Tibial nerve (tissue), 4 donors: ENCODE results near the gene TNFAIP8L2. TPM values are rescaled to one million over a fixed set of nuclear protein-coding genes. Genes with fewer than 3 reads are reported as not detected.
A peak's percentile ranks its signal among the peaks of the same experiment; 100 is the strongest.
"Not testable (repeated sequence)": the region's sequence is repeated elsewhere in the genome, so short reads cannot be mapped to it uniquely, and the experiment has no call there.

Experiments used
- DNase-seq, 2 donors: peaks; one replicate each; pipeline ENCODE4 v3.0.0-alpha.2; 2019; ENCODE audit warnings: low spot score in 2 of 2
- H3K27ac ChIP-seq, 4 donors: fragments of 200-600 bp; sonication (generic) in 3 of 4; one replicate each; pipeline ENCODE4 v1.5.1; 2017 to 2019; ENCODE audit warnings: mild to moderate bottlenecking in 1 of 4
- H3K27me3 ChIP-seq, 2 donors: fragments of 200-600 bp; sonication (generic) in 1 of 2; one replicate each; pipeline versions ENCODE4 v1.5.1 to v1.6.0; 2017 to 2019
- H3K36me3 ChIP-seq, 3 donors: fragments of 200-600 bp; sonication (generic); one replicate each; pipeline ENCODE4 v1.5.1; 2018 to 2019
- H3K4me1 ChIP-seq, 4 donors: fragments of 200-600 bp; sonication (generic) in 3 of 4; one replicate each; pipeline ENCODE4 v1.5.1; 2017 to 2019
- H3K4me3 ChIP-seq, 4 donors: fragments of 200-600 bp; sonication (generic) in 3 of 4; one replicate each; pipeline ENCODE4 v1.5.1; 2017 to 2019; ENCODE audit warnings: mild to moderate bottlenecking in 1 of 4, moderate library complexity in 1 of 4
- H3K9me3 ChIP-seq, 4 donors: fragments of 200-600 bp; sonication (generic) in 3 of 4; one replicate each; pipeline ENCODE4 v1.5.1; 2017 to 2019
- EP300 ChIP-seq, 2 donors: sonication (generic); formaldehyde crosslinking; IDR thresholded peaks; one replicate each; pipeline ENCODE4 v1.6.1; 2017; ENCODE audit warnings: antibody characterized with exemption in 2 of 2, mild to moderate bottlenecking in 1 of 2
- POLR2A ChIP-seq, 2 donors: fragments of 450-650 bp; IDR thresholded peaks; one replicate each; pipeline ENCODE4 v1.6.1; 2017; ENCODE audit warnings: antibody characterized with exemption in 2 of 2, mild to moderate bottlenecking in 2 of 2, moderate library complexity in 2 of 2
- WGBS, 2 donors: methylation state at CpG; one replicate each; pipeline ENCODE4 v1.1.5; 2018; 5-methylcytosine and 5-hydroxymethylcytosine counted together
- total RNA-seq, 4 donors: library from RNA; depleted of rRNA; stranded (reverse); fragments of >200 nt; gene quantifications; one replicate each; pipeline ENCODE4 v1.1.0, GENCODE V29; 2016
- TF ChIP-seq, protein P1 (sequence below), 5 experiments: fragments of 200-600 bp in 3 of 5; fragments of 450-650 bp in 2 of 5; sonication (generic) in 3 of 5; IDR thresholded peaks; one replicate each; pipeline ENCODE4 v1.5.1; 2016 to 2019; ENCODE audit warnings: antibody characterized with exemption in 5 of 5, mild to moderate bottlenecking in 3 of 5, moderate library complexity in 2 of 5

The TNFAIP8L2 gene
- total RNA-seq, 4 donors from 2014 or later, result 4.4 to 12.9 (median 8.6) TPM

GRCh38 chr1:151184211-151184610 is 27.8 kb downstream of the TNFAIP8L2 start:
- no peak for DNase-seq
- H3K27ac ChIP-seq, result no peak overlapping the region

GRCh38 chr1:151187205-151187604 is 30.8 kb downstream of the TNFAIP8L2 start:
- Histone ChIP-seq H3K9me3 (no peaks in the 10 kb centered on the region), H3K27ac (no peak overlapping the region), H3K27me3 (no peaks in the 10 kb centered on the region), H3K4me3 (no peak overlapping the region), H3K4me1 (peaks cover 4 to 36% (median 22%) of the 10 kb centered on the region in 4 donors), H3K36me3 (peaks cover 3 to 38% (median 18%) of the 10 kb centered on the region in 3 donors)
- DNase-seq, result no peak
- WGBS, 2 donors, result 73% methylated on average over 1 of the region's 1 CpG
- no peak for TF ChIP-seq EP300 (IDR thresholded peaks at IDR 0.05)
- no peak for TF ChIP-seq POLR2A (IDR thresholded peaks at IDR 0.05)
- TF ChIP-seq, protein P1, sequence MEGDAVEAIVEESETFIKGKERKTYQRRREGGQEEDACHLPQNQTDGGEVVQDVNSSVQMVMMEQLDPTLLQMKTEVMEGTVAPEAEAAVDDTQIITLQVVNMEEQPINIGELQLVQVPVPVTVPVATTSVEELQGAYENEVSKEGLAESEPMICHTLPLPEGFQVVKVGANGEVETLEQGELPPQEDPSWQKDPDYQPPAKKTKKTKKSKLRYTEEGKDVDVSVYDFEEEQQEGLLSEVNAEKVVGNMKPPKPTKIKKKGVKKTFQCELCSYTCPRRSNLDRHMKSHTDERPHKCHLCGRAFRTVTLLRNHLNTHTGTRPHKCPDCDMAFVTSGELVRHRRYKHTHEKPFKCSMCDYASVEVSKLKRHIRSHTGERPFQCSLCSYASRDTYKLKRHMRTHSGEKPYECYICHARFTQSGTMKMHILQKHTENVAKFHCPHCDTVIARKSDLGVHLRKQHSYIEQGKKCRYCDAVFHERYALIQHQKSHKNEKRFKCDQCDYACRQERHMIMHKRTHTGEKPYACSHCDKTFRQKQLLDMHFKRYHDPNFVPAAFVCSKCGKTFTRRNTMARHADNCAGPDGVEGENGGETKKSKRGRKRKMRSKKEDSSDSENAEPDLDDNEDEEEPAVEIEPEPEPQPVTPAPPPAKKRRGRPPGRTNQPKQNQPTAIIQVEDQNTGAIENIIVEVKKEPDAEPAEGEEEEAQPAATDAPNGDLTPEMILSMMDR (IDR thresholded peaks at IDR 0.05), result no peak

More at GRCh38 chr1:151184211-151184610, 27.8 kb downstream of the TNFAIP8L2 start:
- H3K27me3 ChIP-seq, result no peaks in the 10 kb centered on the region
- peaks cover 2 to 27% (median 14%) of the 10 kb centered on the region in 4 donors for H3K4me1 ChIP-seq
- H3K9me3 ChIP-seq, result no peaks in the 10 kb centered on the region
- H3K36me3 ChIP-seq, result peaks cover 3 to 68% (median 34%) of the 10 kb centered on the region in 3 donors
- TF ChIP-seq, protein P1 (IDR thresholded peaks at IDR 0.05), result no peak
- H3K4me3 ChIP-seq, result no peak overlapping the region
- 92 to 95% methylated on average over 10 of the region's 10 CpGs for WGBS, 2 donors

DNA sequence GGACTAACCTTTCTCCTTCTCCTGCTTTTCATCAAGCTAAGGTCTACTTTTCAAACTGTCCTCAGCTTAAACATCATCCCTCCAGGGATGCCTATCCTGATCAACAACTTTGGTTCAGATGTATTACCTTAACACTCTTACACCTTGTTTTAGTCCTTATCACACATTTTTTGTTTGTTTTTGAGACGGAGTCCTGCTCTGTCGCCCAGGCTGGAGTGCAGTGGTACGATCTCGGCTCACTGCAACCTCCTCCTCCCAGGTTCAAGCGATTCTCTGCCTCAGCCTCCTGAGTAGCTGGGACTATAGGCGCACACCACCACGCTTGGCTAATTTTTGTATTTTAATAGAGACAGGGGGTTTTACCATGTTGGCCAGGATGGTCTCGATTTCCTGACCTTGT is 32.2 kb downstream of the TNFAIP8L2 start:
- not testable (repeated sequence) for H3K27me3 ChIP-seq, H3K9me3 ChIP-seq, DNase-seq
- H3K36me3 ChIP-seq, result peaks cover 0 to 23% (median 12%) of the 10 kb centered on the region in 3 donors
- H3K27ac ChIP-seq, result peak overlapping the region in 1 of 4 donors; percentile 91
- H3K4me3 ChIP-seq, result peak overlapping the region; percentile 73 to 96 (median 90)
- WGBS, 2 donors, result 66 to 79% methylated on average over 8 of the region's 8 CpGs
- H3K4me1 ChIP-seq, result peaks cover 4 to 36% (median 22%) of the 10 kb centered on the region in 4 donors

DNA sequence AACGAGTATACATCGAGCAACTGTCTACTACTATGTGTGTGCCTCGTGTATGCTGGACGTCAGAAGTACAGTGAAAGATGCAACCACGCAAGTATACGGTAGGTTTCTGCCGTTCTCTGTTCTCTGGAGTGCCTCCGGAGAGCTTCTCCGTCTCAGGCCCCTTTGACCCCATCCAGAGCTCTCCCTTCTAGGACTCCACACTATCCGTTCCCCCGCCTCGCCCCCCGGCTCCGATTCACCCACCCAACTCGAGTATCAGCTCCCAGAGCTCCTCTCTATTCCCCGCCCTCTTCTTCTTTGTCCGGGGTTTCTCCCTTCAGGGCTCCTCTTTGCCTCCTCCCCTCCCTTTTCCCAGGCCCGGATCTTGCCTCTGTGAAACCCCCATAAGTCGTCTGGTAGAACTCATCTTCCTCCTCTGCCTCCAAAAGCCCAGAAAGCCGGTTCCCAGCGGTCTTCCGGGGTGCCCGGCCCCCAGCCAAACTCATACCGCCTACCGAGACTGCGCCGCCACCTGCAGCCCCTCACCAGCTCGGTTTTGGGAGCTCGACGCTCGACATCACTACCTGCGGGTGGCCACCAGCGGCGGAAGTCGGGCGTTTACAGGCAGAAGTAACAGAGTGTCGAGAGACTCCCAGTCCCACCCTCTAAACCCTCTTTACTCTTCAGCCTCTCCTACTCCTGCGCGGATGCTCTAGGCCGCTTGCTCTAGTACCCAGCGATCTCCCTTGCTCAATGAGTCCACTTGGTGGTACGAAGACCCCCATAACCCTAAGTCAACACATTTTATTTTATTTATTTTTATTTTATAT is 33.4 kb downstream of the TNFAIP8L2 start, which contains the start of gene VPS72:
Gene VPS72, minus strand, starts transcription at position 561 of the 809 bp plus-strand sequence. Its CDS starts 76 bp downstream, at position 485.
- H3K27ac ChIP-seq, result peak within 1 kb of the TSS; percentile 75 to 93 (median 90)
- H3K4me3 ChIP-seq, result peak within 1 kb of the TSS; percentile 73 to 96 (median 90)
- no peaks in the 10 kb centered on the region for H3K9me3 ChIP-seq
- H3K36me3 ChIP-seq, result peaks cover 0 to 11% (median 7%) of the 10 kb centered on the region in 3 donors
- H3K27me3 ChIP-seq, result no peaks in the 10 kb centered on the region
- peaks cover 4 to 36% (median 22%) of the 10 kb centered on the region in 4 donors for H3K4me1 ChIP-seq
- TF ChIP-seq, protein P1 (IDR thresholded peaks at IDR 0.05), result peak in 2 of 5 experiments; percentile 58 to 71
- TF ChIP-seq POLR2A (IDR thresholded peaks at IDR 0.05), result peak in 1 of 2 donors; percentile 55
- TF ChIP-seq EP300 (IDR thresholded peaks at IDR 0.05), result peak in 1 of 2 donors; percentile 88
- WGBS, 2 donors, result 1% methylated on average over 41 to 42 of the region's 42 CpGs
- DNase-seq, result peak; percentile 70 to 78

DNA sequence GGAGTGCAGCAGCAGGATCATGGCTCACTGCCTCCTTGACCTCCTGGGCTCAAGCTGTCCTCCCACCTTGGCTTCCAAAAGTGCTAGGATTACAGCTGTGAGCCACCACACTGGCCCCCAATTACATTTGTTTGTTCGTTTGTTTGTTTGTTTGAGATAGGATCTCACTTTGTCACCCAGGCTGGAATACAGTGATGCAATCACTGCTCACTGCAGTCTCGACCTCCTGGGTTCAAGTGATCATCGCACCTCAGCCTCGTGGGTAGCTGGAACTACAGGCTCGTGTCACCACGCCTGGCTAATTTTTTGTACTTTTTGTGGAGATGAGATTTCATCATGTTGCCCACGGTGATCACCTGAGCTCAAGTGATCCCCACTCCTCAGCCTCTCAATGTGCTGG is 35.6 kb downstream of the TNFAIP8L2 start:
- TF ChIP-seq EP300 (IDR thresholded peaks at IDR 0.05), result no peak
- TF ChIP-seq POLR2A (IDR thresholded peaks at IDR 0.05), result no peak
- TF ChIP-seq, protein P1 (IDR thresholded peaks at IDR 0.05), result no peak
- DNase-seq, result no peak
- Histone ChIP-seq H3K27me3 (no peaks in the 10 kb centered on the region), H3K27ac (no peak overlapping the region), H3K36me3 (no peaks in the 10 kb centered on the region), H3K9me3 (no peaks in the 10 kb centered on the region), H3K4me1 (peaks cover 4 to 37% (median 22%) of the 10 kb centered on the region in 4 donors), H3K4me3 (no peak overlapping the region)
- WGBS, 2 donors, result 74 to 81% methylated on average over 7 of the region's 7 CpGs
